Liver (tissue), 9 donors: ENCODE measurements around the gene CFAP157. TPM values are rescaled to one million over a fixed set of nuclear protein-coding genes. Genes with fewer than 3 reads are reported as not detected.

Experiments used
- DNase-seq: peaks from one replicate; pipeline ENCODE4 v3.0.0-alpha.2; 2017; ENCODE audit warnings: low spot score
- H3K27ac ChIP-seq, 2 donors: one replicate each; pipeline ENCODE4 v1.7.0; 2013; ENCODE audit warnings: inconsistent platforms in 2 of 2, low read length in 2 of 2, control low read depth in 1 of 2, low read depth in 1 of 2, mild to moderate bottlenecking in 1 of 2
- H3K27me3 ChIP-seq, 4 donors: one replicate each; pipeline versions ENCODE4 v1.6.1 to v1.7.0; 2013; ENCODE audit warnings: low read length in 3 of 4, inconsistent platforms in 1 of 4, mild to moderate bottlenecking in 1 of 4, moderate library complexity in 1 of 4; ENCODE audit not compliant: control insufficient read depth in 4 of 4, insufficient read depth in 4 of 4
- H3K36me3 ChIP-seq, 4 donors: one replicate each; pipeline versions ENCODE4 v1.6.1 to v1.7.0; 2013; ENCODE audit warnings: low read length in 3 of 4, mild to moderate bottlenecking in 3 of 4, low read depth in 1 of 4, moderate library complexity in 1 of 4; ENCODE audit not compliant: control insufficient read depth in 4 of 4, insufficient read depth in 3 of 4
- H3K4me1 ChIP-seq, 4 donors: one replicate each; pipeline versions ENCODE4 v1.6.1 to v1.7.0; 2013; ENCODE audit warnings: low read length in 3 of 4, mild to moderate bottlenecking in 3 of 4, moderate library complexity in 1 of 4; ENCODE audit not compliant: control insufficient read depth in 4 of 4, insufficient read depth in 4 of 4
- H3K4me3 ChIP-seq, 3 donors: one replicate each; pipeline versions ENCODE4 v1.6.1 to v1.7.0; 2013; ENCODE audit warnings: low read length in 3 of 3, control low read depth in 1 of 3, low read depth in 1 of 3, mild to moderate bottlenecking in 1 of 3
- H3K9ac ChIP-seq, 2 donors: one replicate each; pipeline ENCODE4 v1.7.0; 2013; ENCODE audit warnings: low read length in 2 of 2, mild to moderate bottlenecking in 2 of 2, moderate library complexity in 2 of 2, control low read depth in 1 of 2, low read depth in 1 of 2
- H3K9me3 ChIP-seq, 4 donors: one replicate each; pipeline versions ENCODE4 v1.6.1 to v1.7.0; 2013; ENCODE audit warnings: low read length in 3 of 4; ENCODE audit not compliant: control insufficient read depth in 4 of 4
- EGR1 ChIP-seq, 2 donors: IDR thresholded peaks; 2 replicates each; pipeline ENCODE4 v1.6.1; 2016 to 2018; ENCODE audit warnings: antibody characterized with exemption in 2 of 2, low read depth in 2 of 2
- FOXA1 ChIP-seq: IDR thresholded peaks from 2 replicates; pipeline ENCODE4 v1.6.1; 2016; ENCODE audit warnings: antibody characterized with exemption
- FOXA2 ChIP-seq: IDR thresholded peaks from 2 replicates; pipeline ENCODE4 v1.6.1; 2016; ENCODE audit warnings: antibody characterized with exemption
- GABPA ChIP-seq, 2 donors: IDR thresholded peaks in 1 of 2; conservative IDR thresholded peaks in 1 of 2; 2 replicates each; pipeline ENCODE4 v1.6.1; 2016; ENCODE audit warnings: antibody characterized with exemption in 2 of 2, mild to moderate bottlenecking in 1 of 2, moderate library complexity in 1 of 2
- HNF4A ChIP-seq, 2 donors: conservative IDR thresholded peaks; 2 replicates each; pipeline ENCODE4 v1.6.1; 2016; ENCODE audit warnings: antibody characterized with exemption in 2 of 2, mild to moderate bottlenecking in 2 of 2
- JUND ChIP-seq, 2 donors: IDR thresholded peaks; 2 replicates each; pipeline ENCODE4 v1.6.1; 2016; ENCODE audit warnings: antibody characterized with exemption in 2 of 2
- NR2F2 ChIP-seq: IDR thresholded peaks from 2 replicates; pipeline ENCODE4 v1.6.1; 2016; ENCODE audit warnings: antibody characterized with exemption
- RAD21 ChIP-seq, 2 donors: IDR thresholded peaks; 2 replicates each; pipeline ENCODE4 v1.6.1; 2016; ENCODE audit warnings: antibody characterized with exemption in 2 of 2, mild to moderate bottlenecking in 2 of 2
- RXRA ChIP-seq, 2 donors: IDR thresholded peaks; 2 replicates each; pipeline ENCODE4 v1.6.1; 2017 to 2018; ENCODE audit warnings: antibody characterized with exemption in 2 of 2, mild to moderate bottlenecking in 1 of 2
- SP1 ChIP-seq: IDR thresholded peaks from 2 replicates; pipeline ENCODE4 v1.6.1; 2018; ENCODE audit warnings: antibody characterized with exemption, mild to moderate bottlenecking
- TAF1 ChIP-seq: conservative IDR thresholded peaks from 2 replicates; pipeline ENCODE4 v1.6.1; 2016; ENCODE audit warnings: antibody characterized with exemption, mild to moderate bottlenecking
- YY1 ChIP-seq: IDR thresholded peaks from 2 replicates; pipeline ENCODE4 v1.6.1; 2016; ENCODE audit warnings: antibody characterized with exemption, mild to moderate bottlenecking
- WGBS: extraction: QIAGEN DNeasy Blood & Tissue Kit; methylation state at CpG from one replicate; pipeline ENCODE4 v1.1.7; 2013; 5-methylcytosine and 5-hydroxymethylcytosine counted together
- polyA plus RNA-seq, 2 donors: library from polyadenylated mRNA; stranded (reverse) in 1 of 2; unstranded in 1 of 2; fragments of 200-250 nt in 1 of 2; fragments of >200 nt in 1 of 2; fragmentation: Nextera tagmentation in 1 of 2; extraction: Ambion mirVana in 1 of 2; gene quantifications; one replicate each; pipeline versions ENCODE4 v1.2.1 to v1.2.3, GENCODE V29; 2013 to 2015
- total RNA-seq, 2 donors: library from RNA; depleted of rRNA; stranded (reverse); fragments of >200 nt; gene quantifications; one replicate each; pipeline ENCODE4 v1.2.3, GENCODE V29; 2014
- TF ChIP-seq, protein P1 (sequence below): IDR thresholded peaks from 2 replicates; pipeline ENCODE4 v1.6.1; 2016; ENCODE audit warnings: antibody characterized with exemption, mild to moderate bottlenecking
- TF ChIP-seq, protein P2 (sequence below): IDR thresholded peaks from 2 replicates; pipeline ENCODE4 v1.6.1; 2016; ENCODE audit warnings: antibody characterized with exemption
- TF ChIP-seq, protein P3 (sequence below): IDR thresholded peaks from 2 replicates; pipeline ENCODE4 v1.6.1; 2016; ENCODE audit warnings: antibody characterized with exemption
- TF ChIP-seq, protein P4 (sequence below): IDR thresholded peaks from 2 replicates; pipeline ENCODE4 v1.6.1; 2016; ENCODE audit warnings: antibody characterized with exemption
- TF ChIP-seq, protein P5 (sequence below): fragments of 150-350 bp; IDR thresholded peaks from 2 replicates; pipeline ENCODE4 v1.5.1; 2017; ENCODE audit warnings: improper control_type of control experiment, low read depth, low read length; ENCODE audit not compliant: missing input control
- donor health status: healthy.
- donor health status: healthy.
- donor health status: healthy.
- donor health status: healthy.
- donor health status: healthy.

The CFAP157 gene
- total and polyA plus RNA-seq, 4 donors = 0.07 to 0.22 TPM; not detected in 2

DNA sequence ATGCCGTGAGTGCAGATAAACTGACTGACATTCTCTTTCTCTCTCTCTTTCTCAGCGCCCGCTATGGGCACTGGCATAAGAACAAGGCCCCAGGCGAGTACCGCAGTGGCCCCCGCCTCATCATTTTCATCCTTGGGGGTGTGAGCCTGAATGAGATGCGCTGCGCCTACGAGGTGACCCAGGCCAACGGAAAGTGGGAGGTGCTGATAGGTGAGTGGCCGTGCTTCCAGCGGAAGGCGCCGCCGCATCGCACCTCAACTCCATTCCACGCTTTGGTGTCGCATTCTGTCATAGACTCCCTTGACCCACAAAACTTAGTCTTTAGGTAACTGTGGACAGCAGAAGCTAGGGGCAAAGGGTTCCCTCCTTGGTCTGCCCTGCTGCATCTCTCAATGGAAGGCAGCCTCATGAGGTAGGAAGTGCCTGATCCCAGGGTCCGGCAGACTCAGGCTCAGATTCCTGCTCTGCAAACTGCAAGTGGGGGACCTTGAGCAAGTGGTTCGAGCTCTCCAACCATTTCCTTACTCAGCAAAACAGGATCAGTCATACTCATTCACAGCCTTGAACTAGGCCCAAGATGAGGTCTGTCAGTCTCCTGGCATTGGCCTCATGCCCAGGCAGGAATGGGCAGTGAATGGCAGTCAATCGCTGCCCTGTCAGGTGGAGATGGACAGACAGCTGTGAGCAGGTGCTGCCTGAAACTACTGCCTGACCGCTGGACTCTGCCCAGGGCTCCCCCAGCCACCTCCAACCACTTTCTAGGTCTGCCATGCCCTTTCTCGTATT is 24.2 kb upstream of the CFAP157 start:
- no peak overlapping the region for H3K4me3 ChIP-seq
- TF ChIP-seq YY1 = no peak
- TF ChIP-seq NR2F2 = no peak
- no peak for TF ChIP-seq JUND (IDR thresholded peaks at IDR 0.05)
- no peak for TF ChIP-seq RAD21 (IDR thresholded peaks at IDR 0.05)
- TF ChIP-seq FOXA2 = no peak
- no peak for TF ChIP-seq TAF1
- TF ChIP-seq, protein P1, sequence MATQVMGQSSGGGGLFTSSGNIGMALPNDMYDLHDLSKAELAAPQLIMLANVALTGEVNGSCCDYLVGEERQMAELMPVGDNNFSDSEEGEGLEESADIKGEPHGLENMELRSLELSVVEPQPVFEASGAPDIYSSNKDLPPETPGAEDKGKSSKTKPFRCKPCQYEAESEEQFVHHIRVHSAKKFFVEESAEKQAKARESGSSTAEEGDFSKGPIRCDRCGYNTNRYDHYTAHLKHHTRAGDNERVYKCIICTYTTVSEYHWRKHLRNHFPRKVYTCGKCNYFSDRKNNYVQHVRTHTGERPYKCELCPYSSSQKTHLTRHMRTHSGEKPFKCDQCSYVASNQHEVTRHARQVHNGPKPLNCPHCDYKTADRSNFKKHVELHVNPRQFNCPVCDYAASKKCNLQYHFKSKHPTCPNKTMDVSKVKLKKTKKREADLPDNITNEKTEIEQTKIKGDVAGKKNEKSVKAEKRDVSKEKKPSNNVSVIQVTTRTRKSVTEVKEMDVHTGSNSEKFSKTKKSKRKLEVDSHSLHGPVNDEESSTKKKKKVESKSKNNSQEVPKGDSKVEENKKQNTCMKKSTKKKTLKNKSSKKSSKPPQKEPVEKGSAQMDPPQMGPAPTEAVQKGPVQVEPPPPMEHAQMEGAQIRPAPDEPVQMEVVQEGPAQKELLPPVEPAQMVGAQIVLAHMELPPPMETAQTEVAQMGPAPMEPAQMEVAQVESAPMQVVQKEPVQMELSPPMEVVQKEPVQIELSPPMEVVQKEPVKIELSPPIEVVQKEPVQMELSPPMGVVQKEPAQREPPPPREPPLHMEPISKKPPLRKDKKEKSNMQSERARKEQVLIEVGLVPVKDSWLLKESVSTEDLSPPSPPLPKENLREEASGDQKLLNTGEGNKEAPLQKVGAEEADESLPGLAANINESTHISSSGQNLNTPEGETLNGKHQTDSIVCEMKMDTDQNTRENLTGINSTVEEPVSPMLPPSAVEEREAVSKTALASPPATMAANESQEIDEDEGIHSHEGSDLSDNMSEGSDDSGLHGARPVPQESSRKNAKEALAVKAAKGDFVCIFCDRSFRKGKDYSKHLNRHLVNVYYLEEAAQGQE = no peak
- TF ChIP-seq, protein P2, sequence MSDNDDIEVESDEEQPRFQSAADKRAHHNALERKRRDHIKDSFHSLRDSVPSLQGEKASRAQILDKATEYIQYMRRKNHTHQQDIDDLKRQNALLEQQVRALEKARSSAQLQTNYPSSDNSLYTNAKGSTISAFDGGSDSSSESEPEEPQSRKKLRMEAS = no peak
- TF ChIP-seq FOXA1 = no peak
- DNase-seq = no peak
- H3K27me3 ChIP-seq = no peaks in the 10 kb centered on the region
- 91% methylated on average over 23 of the region's 23 CpGs for WGBS
- no peak overlapping the region for H3K9ac ChIP-seq
- H3K4me1 ChIP-seq = no peaks in the 10 kb centered on the region
- no peak overlapping the region for H3K27ac ChIP-seq
- no peaks in the 10 kb centered on the region for H3K9me3 ChIP-seq
- H3K36me3 ChIP-seq = peaks cover 0 to 5% (median 0%) of the 10 kb centered on the region in 4 donors

DNA sequence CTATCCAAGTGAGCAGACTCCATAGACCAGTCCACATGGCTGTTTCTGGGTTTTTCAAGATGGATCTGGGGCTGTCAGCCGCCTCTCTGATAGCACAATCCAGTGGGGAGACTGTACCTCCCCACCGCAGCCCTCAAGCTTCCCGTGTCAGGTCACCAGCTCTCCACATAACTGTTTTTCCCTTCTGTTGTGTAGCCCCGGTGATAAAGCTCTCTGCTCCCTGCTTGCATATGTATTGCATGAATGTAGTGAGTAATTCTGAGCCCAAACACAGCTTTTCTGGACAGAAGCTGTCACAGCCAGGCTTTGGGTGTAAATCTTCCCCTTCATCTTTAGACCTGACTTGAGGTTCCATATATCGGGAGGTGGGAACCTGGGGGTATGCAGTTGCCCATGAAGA is 23.1 kb upstream of the CFAP157 start:
- no peak for DNase-seq
- no peaks in the 10 kb centered on the region for H3K4me1 ChIP-seq
- 97% methylated on average over 5 of the region's 5 CpGs for WGBS
- H3K4me3 ChIP-seq = no peak overlapping the region
- H3K27ac ChIP-seq = no peak overlapping the region
- H3K9ac ChIP-seq = no peak overlapping the region
- H3K27me3 ChIP-seq = no peaks in the 10 kb centered on the region
- TF ChIP-seq RAD21 (IDR thresholded peaks at IDR 0.05) (no peak), TAF1 (no peak), JUND (IDR thresholded peaks at IDR 0.05) (no peak), RXRA (IDR thresholded peaks at IDR 0.05) (no peak), SP1 (no peak), EGR1 (IDR thresholded peaks at IDR 0.05; ENCODE audit: low read depth in 2 of 2) (no peak), FOXA1 (no peak), GABPA (IDR thresholded peaks at IDR 0.05 in 1 of 2, conservative IDR thresholded peaks at IDR 0.05 in 1 of 2) (no peak), NR2F2 (no peak), FOXA2 (no peak), HNF4A (conservative IDR thresholded peaks at IDR 0.05) (no peak)
- TF ChIP-seq, protein P1 = no peak
- TF ChIP-seq, protein P3, sequence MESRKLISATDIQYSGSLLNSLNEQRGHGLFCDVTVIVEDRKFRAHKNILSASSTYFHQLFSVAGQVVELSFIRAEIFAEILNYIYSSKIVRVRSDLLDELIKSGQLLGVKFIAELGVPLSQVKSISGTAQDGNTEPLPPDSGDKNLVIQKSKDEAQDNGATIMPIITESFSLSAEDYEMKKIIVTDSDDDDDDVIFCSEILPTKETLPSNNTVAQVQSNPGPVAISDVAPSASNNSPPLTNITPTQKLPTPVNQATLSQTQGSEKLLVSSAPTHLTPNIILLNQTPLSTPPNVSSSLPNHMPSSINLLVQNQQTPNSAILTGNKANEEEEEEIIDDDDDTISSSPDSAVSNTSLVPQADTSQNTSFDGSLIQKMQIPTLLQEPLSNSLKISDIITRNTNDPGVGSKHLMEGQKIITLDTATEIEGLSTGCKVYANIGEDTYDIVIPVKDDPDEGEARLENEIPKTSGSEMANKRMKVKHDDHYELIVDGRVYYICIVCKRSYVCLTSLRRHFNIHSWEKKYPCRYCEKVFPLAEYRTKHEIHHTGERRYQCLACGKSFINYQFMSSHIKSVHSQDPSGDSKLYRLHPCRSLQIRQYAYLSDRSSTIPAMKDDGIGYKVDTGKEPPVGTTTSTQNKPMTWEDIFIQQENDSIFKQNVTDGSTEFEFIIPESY = no peak
- TF ChIP-seq, protein P4, sequence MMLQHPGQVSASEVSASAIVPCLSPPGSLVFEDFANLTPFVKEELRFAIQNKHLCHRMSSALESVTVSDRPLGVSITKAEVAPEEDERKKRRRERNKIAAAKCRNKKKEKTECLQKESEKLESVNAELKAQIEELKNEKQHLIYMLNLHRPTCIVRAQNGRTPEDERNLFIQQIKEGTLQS = no peak
- TF ChIP-seq, protein P5, sequence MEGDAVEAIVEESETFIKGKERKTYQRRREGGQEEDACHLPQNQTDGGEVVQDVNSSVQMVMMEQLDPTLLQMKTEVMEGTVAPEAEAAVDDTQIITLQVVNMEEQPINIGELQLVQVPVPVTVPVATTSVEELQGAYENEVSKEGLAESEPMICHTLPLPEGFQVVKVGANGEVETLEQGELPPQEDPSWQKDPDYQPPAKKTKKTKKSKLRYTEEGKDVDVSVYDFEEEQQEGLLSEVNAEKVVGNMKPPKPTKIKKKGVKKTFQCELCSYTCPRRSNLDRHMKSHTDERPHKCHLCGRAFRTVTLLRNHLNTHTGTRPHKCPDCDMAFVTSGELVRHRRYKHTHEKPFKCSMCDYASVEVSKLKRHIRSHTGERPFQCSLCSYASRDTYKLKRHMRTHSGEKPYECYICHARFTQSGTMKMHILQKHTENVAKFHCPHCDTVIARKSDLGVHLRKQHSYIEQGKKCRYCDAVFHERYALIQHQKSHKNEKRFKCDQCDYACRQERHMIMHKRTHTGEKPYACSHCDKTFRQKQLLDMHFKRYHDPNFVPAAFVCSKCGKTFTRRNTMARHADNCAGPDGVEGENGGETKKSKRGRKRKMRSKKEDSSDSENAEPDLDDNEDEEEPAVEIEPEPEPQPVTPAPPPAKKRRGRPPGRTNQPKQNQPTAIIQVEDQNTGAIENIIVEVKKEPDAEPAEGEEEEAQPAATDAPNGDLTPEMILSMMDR = no peak
- H3K36me3 ChIP-seq = peaks cover 0 to 5% (median 0%) of the 10 kb centered on the region in 4 donors
- H3K9me3 ChIP-seq = no peaks in the 10 kb centered on the region
